ENCODE results near the gene PABPC1L. TPM values are rescaled to one million over a fixed set of nuclear protein-coding genes. Genes with fewer than 3 reads are reported as not detected.

The PABPC1L gene
- total and polyA plus RNA-seq, 2 experiments from 2014 or later: 14.9 to 36.0 TPM

DNA sequence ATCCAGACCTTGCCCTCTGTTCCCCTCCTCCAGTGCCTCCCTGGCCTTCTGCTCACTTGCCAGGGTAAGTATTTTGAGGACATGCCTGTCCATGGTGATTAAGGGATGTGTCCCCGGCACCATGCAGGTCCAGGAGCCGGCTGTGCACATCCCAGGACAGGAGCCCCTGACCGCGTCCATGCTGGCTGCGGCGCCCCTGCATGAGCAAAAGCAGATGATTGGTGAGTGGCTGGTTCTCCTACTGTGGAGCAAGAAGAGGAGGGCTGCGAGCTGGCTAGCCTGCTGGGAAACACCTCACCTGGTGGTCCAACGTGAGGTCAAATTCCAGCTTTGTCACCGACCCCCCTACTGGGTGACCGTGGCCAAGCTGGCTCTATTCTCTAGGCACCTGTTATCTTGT is 26.6 kb downstream of the PABPC1L start:
- no peaks in the 10 kb centered on the region for H3K4me1 ChIP-seq (ENCODE audit: low read depth)
- no peak overlapping the region for H3K27ac ChIP-seq

DNA sequence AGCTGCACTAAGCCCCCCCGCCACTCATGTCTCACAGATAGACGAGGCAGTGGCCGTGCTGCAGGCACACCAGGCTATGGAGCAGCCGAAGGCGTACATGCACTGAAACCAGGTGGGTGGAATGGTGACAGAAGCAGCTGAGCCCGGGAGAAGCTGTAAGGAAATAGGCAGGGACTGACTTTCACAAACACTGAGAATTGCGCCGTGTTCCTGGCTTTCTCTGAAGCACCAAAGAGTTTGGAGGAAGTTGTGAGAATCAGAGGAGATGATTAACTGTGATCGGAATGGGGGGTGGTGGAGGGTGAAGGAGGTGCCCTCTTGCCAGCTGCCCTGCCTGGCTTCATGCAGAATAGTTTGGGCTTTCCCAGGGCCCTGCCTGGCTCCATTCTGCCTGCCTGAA is 28.8 kb downstream of the PABPC1L start:
- no peak overlapping the region for H3K4me3 ChIP-seq
- H3K27ac ChIP-seq: no peak overlapping the region
- peaks cover 23% of the 10 kb centered on the region for H3K36me3 ChIP-seq
- H3K27me3 ChIP-seq: no peaks in the 10 kb centered on the region
- DNase-seq (ENCODE audit: low read depth in 1 of 2, low spot score in 1 of 2): no peak
- no peaks in the 10 kb centered on the region for H3K9me3 ChIP-seq (ENCODE audit: low read depth)
- TF ChIP-seq, protein P1, sequence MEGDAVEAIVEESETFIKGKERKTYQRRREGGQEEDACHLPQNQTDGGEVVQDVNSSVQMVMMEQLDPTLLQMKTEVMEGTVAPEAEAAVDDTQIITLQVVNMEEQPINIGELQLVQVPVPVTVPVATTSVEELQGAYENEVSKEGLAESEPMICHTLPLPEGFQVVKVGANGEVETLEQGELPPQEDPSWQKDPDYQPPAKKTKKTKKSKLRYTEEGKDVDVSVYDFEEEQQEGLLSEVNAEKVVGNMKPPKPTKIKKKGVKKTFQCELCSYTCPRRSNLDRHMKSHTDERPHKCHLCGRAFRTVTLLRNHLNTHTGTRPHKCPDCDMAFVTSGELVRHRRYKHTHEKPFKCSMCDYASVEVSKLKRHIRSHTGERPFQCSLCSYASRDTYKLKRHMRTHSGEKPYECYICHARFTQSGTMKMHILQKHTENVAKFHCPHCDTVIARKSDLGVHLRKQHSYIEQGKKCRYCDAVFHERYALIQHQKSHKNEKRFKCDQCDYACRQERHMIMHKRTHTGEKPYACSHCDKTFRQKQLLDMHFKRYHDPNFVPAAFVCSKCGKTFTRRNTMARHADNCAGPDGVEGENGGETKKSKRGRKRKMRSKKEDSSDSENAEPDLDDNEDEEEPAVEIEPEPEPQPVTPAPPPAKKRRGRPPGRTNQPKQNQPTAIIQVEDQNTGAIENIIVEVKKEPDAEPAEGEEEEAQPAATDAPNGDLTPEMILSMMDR (IDR thresholded peaks at IDR 0.05; ENCODE audit: low read depth, low read length): no peak
- H3K4me1 ChIP-seq (ENCODE audit: low read depth): no peaks in the 10 kb centered on the region

More for the DNA sequence above, 26.6 kb downstream of the PABPC1L start:
- H3K36me3 ChIP-seq: peaks cover 11% of the 10 kb centered on the region
- H3K9me3 ChIP-seq (ENCODE audit: low read depth): no peaks in the 10 kb centered on the region
- no peaks in the 10 kb centered on the region for H3K27me3 ChIP-seq
- no peak for DNase-seq (ENCODE audit: low read depth in 1 of 2, low spot score in 1 of 2)
- no peak overlapping the region for H3K4me3 ChIP-seq
- TF ChIP-seq, protein P1 (IDR thresholded peaks at IDR 0.05; ENCODE audit: low read depth, low read length): no peak

DNA sequence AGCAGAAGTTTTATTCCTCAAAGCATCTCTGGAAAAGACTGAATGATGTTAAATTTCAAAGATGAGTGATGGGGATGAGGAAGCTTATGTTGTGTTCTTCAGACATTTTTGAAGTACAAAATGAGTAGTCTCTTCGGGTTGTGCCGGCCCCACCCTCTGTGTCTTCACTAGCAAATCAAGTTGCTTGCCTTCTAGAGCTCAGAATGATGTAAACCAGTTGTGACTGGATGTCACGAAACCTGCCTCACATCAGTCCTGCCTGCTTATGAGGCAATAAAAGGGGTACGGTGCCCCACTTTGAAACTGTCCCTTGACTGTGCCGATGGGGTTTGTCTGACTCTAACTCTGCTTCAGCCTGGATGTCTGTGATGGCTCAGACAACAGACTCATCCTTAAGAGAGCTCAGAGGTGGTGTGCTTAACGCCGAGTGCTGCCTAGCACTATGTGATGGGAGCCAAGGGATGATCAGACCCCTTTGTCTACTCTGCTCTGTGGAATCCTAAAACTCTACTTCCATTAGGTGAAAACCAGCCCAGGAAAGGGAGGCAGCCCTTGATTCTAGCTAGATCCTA is 31.3 kb downstream of the PABPC1L start:
- no peaks in the 10 kb centered on the region for H3K27me3 ChIP-seq

DNA sequence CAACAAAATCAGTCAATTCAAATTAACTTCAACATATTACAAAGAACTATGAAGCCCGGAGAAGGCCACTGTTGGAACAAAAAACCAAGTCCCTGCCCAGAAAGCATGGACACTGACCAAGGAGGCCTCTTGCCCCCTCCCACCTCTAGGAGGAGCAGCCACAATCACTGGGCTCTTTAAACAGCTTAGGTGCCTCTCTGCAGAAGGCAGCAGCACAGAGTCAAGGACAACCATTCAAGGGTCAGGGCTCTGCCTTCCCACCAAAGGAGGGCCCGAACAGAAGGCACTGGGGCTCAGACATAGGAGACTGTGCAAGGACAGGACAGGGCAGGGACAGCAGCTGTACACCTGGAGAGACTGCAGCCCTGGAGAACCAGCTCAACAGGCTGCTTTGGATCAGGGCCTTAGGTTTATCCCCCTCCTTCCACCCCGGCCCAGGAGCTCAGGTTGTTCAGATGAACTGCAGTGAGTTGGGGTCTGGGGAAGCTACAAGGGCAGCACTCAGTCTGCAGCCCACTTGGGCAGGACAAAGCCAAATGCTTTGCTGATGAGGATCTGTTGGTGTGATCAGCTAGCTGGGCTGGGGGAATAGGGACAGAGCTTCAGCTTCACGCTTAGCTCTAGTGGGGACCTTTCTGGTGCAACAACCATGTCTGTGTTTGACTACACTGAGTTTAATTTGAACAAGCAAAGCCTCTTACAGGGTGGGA is 32.6 kb downstream of the PABPC1L start:
- H3K27me3 ChIP-seq: no peaks in the 10 kb centered on the region
- peaks cover 31% of the 10 kb centered on the region for H3K36me3 ChIP-seq
- peak overlapping the region; percentile 49 for H3K27ac ChIP-seq
- TF ChIP-seq, protein P1 (IDR thresholded peaks at IDR 0.05; ENCODE audit: low read depth, low read length): no peak
- no peaks in the 10 kb centered on the region for H3K4me1 ChIP-seq (ENCODE audit: low read depth)
- no peak overlapping the region for H3K4me3 ChIP-seq
- peak in 1 of 2 donors; percentile 44 for DNase-seq (ENCODE audit: low read depth in 1 of 2, low spot score in 1 of 2)
- no peaks in the 10 kb centered on the region for H3K9me3 ChIP-seq (ENCODE audit: low read depth)

More for the DNA sequence above, 31.3 kb downstream of the PABPC1L start:
- Histone ChIP-seq H3K27ac (no peak overlapping the region), H3K9me3 (ENCODE audit: low read depth) (no peaks in the 10 kb centered on the region), H3K4me1 (ENCODE audit: low read depth) (no peaks in the 10 kb centered on the region), H3K36me3 (peaks cover 30% of the 10 kb centered on the region), H3K4me3 (no peak overlapping the region)
- no peak for DNase-seq (ENCODE audit: low read depth in 1 of 2, low spot score in 1 of 2)
- TF ChIP-seq, protein P1 (IDR thresholded peaks at IDR 0.05; ENCODE audit: low read depth, low read length): no peak

DNA sequence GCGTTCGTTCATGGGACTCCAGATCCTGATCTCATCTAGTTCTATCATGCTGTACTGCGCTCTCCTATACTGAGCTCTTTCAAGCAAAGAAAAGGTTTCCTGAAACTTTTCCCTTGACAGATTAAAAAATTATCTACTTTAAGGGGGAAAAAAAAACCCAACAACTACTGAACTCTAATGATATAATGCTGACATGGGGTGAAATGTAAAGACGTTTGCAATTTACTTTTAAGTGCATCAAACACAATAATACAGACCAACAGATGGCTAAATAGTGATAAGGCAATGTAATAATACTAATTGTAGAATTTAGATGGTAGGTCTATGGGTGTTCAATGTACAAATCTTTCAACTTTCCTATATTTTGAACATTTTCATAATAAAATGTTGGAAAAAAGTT is 34.0 kb downstream of the PABPC1L start:
- no peak for DNase-seq (ENCODE audit: low read depth in 1 of 2, low spot score in 1 of 2)

More for the DNA sequence above, 34.0 kb downstream of the PABPC1L start:
- H3K9me3 ChIP-seq (ENCODE audit: low read depth): no peaks in the 10 kb centered on the region
- TF ChIP-seq, protein P1 (IDR thresholded peaks at IDR 0.05; ENCODE audit: low read depth, low read length): no peak
- no peaks in the 10 kb centered on the region for H3K27me3 ChIP-seq
- H3K4me3 ChIP-seq: no peak overlapping the region
- H3K36me3 ChIP-seq: peaks cover 39% of the 10 kb centered on the region
- no peaks in the 10 kb centered on the region for H3K4me1 ChIP-seq (ENCODE audit: low read depth)
- peak overlapping the region; percentile 49 for H3K27ac ChIP-seq

All from cardiac muscle cell (in vitro differentiated cells and primary cell).